GM21526 (cell line): ENCODE results near the gene TMEM98.
"Not testable (repeated sequence)": the region's sequence is repeated elsewhere in the genome, so short reads cannot be mapped to it uniquely, and the experiment has no call there.

Experiments
- ATAC-seq: cut with Tn5 transposase; IDR thresholded peaks from one replicate; pipeline ENCODE4 v1.9.1; 2021; ENCODE audit warnings: moderate library complexity; ENCODE audit not compliant: unreplicated experiment, low FRiP score

The TMEM98 gene

DNA sequence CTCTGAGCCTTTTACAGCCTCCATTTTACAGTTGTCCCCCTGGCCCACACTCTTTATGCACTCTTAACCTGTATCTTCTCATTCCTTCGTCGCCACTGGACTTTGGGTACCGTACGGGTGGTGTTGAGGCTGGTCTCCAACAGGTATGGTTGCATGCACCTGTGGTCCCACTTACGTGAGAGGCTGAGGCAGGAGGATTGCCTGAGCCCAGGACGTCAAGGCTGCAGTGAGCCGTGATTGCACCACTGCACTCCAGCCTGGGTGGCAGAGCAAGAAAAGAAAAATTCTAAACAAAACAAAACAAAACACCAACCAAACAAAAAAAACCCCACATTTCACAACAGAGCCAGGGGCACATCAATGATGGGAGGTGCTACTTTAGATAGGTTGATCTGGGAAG lies 14.4 kb upstream of the TMEM98 start:
- no peak for ATAC-seq

DNA sequence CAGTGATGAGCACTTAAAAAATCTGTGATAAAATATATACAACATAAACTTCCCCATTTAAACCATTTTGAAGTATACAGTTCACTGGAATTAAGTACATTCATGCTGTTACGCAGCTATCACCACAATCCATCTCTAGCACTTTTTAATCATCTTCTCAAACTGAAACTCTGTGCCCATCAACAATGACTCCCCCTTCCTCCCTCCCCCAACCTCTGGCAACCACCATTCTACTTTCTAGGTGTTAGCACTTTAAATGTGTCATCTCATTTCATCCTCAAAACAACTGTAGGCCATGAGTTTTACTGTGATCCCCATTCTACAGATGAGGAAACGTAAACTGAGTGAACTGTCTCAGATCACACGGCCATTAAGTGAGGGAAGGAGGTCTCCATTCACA lies 13.8 kb upstream of the TMEM98 start:
- no peak for ATAC-seq

DNA sequence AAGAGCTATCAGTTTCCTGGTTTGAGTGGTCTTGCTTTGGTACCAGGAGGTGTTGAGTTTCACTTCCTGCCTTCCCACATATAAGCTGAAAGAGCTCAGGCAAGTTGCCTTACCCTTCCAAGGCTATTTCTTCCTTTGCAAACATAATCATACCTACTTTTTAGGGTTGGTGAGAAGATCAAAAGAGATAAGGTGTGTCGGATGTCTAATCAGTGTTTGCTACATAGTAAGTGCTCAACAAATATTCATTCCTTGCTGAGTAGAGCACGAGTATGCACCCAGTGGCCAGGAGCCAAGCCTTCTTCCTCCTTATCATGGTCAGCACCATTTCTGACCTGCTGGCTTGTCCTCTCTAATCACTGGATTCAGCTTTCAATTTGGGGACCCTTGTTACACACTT lies 12.7 kb upstream of the TMEM98 start:
- ATAC-seq, result no peak

DNA sequence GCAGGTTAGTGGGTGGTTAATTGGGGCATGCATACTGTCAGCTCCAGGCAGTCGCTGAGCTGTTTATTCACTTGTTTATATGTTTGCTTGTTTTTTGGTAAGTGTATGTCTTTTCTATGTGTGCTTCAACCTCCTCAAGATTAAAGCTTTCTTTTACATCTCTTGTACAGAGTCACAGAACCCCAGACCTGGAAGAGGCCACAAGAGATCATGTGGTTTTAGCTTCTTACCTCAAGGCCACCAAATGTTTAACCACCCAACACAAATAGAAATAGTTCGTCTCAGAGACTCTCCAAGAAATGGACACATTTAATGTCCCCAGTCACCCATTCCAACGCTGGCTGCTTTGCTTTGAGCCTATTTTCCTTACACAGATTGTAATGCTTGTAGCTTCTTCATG lies 11.8 kb upstream of the TMEM98 start:
- ATAC-seq, result no peak

DNA sequence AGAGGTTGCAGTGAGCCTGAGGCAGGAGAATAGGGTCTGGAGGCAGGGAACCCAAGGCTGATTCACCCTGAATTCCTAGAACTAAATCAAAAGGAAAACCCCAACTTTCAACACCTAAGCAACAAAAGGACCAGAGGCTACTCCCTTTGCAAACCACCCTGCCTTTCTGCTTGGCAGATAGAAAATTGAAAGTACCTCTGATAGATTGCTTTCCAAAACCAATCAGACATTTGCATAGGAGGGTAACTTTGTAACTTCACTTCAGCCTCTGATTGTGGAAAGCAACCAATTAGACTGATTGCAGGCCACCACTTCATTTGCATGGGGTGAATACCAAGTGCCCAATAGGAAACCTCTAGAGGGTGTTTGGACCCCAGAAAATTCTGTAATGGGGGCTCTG lies 10.9 kb upstream of the TMEM98 start:
- ATAC-seq, result no peak

DNA sequence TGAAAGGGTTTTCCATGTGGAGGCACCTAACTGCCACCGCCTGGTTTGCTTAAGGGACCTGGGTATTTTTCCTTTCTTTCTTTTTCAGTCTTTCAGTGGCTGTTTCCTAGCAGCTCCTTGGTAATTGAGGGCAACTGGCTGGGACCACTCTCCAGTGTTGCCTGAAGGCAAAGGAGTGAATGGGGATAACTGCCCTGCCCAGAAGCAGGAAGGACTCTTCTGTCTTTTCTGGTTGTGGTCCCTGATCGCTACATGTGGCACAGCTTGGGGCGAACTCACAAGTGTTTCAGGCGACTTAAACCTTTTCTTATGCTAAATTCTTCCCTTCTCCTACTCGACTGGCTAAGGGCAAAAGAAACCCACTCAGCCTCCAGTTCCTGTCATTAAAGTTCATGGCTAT lies 10.1 kb upstream of the TMEM98 start:
- no peak for ATAC-seq

DNA sequence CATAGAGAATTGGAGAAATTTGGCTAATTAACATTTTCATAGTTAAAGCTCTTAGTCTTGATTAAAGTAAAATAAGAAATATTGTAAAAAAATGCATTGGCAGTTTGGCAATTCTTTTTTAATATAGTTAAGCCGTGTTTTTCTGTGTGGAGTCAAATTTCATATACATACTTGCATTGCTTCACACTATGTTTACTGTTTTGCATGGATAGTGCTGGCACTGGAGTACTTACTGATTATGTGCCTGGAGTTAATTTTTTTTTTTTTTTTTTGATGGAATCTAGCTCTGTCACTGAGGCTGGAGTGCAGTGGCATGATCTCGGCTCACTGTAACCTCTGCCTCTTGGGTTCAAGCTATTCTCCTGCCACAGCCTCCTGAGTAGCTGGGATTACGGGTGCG lies 8.1 kb upstream of the TMEM98 start:
- ATAC-seq, result not testable (repeated sequence)

DNA sequence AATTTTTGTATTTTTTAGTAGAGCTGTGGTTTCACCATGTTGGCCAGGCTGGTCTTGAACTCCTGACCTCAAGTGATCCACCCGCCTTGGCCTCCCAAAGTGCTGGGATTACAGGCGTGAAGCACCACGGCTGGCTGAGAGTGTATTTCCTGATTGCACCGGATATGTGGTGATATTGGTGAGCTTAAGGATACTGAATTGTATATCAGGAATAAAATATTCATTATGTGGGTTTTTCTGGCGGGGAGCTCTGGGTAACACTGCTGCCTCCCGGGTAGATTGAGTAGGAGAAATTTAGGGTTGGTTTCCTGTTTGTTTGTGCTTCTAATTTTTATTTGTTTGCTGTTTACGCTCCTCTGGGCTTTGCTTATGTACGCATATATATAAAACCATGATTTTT lies 7.7 kb upstream of the TMEM98 start:
- no peak for ATAC-seq

DNA sequence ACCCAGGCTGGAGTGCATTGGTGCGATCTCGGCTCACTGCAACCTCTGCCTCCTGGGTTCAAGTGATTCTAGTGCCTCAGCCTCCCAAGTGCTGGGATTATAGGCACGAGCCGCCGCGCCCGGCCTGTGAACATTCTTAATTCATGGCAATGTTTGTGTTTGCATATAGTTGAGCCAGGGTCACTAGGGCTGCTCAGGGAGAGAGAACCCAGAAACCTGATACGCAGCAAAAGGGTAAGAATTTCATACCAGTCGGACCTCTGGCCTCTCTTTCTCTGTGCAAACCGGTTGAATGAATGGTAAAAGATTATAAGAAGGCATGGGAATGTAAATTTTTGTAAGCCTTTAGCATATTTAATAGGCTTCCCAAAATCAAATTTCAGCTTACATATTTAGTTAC lies 6.9 kb upstream of the TMEM98 start:
- no peak for ATAC-seq

DNA sequence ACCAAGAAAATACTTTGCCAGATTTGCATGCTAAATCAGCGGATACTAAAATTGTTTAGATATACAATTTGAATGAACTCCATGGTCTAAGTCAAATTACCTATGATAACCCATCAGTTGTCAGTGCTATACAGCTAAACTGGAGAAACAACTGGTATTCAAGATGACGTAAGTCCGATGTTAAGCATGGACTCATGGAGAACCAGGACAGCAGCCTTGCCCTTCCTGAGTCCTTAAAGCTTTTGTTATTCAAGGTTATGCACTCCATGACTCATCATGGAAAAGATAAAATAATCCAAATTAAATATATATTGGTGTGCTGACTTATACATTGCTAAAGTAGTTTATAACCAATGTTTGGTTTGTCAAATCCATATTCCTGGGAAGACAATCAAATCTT lies 4.0 kb upstream of the TMEM98 start:
- ATAC-seq, result not testable (repeated sequence)

DNA sequence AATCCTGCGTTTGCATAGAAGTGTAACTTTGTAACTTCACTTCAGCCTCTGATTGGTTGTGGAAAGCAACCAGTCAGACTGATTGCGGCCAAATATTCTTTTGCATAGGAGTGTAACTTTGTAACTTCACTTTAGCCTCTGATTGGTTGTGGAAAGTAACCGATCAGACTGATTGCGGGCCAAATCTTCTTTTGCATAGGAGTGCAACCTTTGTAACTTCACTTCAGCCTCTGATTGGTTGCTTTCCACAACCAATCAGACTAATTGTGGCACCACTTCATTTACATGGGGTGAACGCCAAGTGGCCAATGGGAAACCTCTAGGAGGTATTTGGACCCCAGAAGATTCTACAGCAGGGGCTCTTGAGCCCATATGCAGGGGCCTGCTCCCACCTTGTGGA lies 1.8 kb upstream of the TMEM98 start:
- no peak for ATAC-seq

DNA sequence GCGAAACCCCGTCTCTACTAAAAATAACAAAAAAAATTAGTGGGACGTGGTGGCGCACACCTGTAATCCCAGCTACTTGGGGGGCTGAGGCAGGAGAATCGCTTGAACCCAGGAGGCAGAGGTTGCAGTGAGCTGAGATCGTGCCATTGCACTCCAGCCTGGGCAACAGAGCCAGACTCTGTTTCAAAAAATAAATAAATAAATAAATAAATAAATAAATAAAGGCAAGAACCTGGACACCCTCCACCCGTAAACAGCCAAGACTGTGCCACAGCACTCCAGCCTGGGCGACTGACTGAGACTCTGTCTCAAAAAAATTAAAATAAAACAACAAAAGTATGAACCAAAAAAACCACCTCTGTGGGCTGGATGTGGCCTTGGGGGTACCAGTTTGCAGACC lies 1.2 kb upstream of the TMEM98 start:
- ATAC-seq, result not testable (repeated sequence)

DNA sequence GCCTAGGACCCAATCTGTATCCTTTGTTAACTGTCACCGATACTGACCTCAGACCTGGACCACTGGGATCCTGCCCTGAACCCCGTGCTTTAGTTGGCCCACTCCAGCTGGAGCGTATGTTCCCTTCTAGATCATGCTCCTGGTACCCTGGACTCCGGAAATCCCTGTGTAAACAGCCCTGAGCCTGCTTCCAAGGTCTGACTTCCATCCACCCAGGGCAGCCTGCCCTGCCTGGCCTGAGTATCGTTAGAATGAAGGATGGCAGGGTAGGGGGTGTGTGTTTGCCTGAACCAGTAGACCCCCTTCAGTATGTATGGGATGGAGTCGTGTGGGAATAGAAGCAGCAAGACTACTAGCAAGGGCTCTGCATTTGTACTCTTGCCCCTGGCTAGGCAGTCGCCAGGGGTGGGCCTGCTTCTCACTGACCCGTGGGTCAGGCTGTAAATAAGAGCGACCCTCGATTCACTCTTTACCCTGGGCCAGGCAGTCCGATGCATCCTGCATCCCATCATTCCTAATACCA lies 691 bp upstream of the TMEM98 start:
- no peak for ATAC-seq

DNA sequence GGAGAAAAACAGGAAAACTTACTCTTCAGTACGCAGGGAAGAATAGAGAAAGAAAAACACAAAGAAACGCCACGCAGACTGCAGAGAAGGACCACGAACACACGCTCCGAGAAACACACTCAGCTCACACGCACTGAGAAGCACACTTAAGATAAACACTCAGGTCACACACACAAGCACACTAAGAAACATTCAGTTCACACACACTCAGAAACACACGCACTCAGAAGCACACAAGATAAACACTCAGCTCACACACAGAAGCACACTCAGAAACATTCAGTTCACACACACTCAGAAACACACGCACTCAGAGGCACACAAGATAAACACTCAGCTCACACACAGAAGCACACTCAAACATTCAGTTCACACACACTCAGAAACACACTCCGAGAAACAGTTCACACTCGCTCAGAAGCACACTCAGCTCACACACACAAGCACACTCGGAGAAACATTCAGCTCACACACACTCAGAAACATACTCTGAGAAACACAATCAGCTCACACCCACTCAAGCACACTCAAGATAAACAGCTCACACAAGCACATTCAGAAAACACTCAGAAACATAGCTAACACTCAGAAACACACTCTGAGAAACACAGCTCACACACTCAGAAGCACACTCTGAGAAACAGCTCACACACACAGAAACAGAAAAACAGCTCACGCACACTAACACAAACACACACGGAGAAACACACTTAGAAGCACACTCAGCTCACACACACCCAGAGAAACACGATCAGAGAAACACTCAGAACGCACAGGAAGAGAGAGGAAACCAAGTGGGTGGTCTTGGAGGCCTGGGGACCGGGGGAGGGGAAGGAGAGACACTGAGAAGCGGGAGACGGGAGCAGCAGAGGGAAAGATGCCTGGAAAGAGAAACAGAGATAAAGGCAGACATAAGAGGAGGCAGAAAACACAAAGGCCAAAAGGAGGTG lies 908 bp downstream of the TMEM98 start:
- no peak for ATAC-seq

DNA sequence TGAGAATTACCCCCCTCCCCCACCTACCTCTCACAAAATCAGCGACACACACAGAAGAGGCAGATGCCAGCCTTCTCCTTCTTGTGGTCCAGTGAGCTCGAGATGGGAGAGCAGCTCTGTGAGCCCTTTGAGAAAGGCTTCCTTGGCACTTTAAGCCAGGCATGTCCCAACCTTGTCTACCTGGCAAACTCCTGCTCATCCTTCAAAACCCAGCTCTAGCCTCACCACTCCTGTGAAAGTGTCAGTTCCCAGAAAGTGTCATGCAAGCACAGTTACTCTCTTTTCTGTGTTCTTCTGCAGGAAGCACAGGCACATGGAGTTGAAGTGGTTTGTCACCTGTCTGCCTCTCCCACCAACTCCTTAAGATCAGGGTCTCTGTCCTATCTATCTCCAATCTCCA lies 1.6 kb downstream of the TMEM98 start:
- no peak for ATAC-seq

DNA sequence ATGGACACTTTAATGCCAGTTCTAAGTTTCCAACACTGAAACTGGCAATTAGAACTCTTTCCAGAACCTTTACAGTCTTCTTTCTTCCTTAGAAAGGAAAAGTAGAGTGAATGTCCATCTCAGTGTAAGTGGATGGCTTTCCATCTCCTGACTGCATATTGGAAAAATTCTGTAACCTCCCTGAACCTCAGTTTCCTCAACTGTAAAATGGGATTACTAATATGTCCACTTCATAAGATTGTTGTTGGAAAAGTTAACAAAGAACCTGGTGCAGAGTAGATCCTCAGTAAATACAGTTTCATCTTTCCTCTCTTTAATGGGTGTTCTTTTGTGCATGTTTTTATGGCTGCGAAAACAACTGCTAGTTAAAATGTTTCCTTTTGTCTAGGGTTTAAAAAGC lies 2.6 kb downstream of the TMEM98 start:
- ATAC-seq, result no peak

DNA sequence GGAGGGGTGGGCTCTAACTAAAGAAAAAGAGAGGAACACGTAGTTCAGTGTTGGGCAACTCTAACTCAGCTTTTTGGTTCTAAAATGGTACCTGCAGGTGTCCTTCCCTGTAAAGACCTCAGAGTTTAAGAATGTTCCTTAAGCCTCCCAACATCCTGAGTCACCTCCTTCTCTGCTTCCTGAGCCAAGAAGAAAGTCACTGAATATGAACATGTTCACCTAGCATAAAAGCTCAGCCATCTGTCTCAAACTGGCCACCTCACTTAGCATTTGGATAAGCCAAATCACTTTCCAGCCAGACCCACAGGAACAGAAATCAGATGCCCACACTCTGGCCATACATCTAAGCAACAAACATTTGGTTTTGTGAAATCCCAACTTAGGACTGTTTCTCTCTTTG lies 3.7 kb downstream of the TMEM98 start:
- ATAC-seq, result no peak

DNA sequence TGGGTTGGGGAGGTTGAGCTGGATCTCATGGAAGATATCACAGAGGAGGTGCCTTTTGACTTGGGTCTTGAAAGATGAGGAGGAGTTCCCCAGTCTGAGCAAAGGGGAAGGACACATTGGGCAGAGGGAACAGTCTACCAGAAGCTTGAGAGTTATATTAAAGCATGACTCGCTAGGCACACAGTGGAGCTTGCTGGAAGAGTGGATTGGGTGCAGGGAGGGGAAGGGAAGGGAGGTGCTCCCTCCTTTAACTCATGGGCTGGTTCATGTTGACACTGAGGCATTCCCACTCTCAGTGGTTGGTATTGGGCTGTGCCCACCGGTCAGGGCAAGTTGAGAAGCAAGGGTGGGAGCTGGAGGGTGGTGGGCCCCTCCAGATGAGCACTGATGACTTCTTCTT lies 5.9 kb downstream of the TMEM98 start:
- no peak for ATAC-seq

DNA sequence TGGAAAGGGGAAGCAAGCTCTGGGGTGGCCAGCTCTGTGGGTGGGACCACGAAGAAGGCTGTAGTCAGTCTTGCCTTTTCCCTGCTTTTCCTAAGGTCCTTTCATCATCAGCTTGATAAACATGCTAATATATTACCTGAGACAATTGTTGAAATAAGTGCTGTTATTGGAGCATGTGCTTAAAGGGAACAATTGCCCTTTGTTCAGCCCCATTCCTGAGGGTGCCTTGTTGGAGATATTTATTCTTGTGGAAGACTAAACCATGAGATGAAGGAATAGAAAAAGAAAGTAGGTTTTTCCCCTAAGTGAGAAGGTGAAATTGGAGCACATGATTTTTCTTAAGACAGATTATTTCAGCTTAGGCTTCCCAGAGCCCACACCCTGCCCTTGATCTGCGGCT lies 7.8 kb downstream of the TMEM98 start:
- ATAC-seq, result no peak

DNA sequence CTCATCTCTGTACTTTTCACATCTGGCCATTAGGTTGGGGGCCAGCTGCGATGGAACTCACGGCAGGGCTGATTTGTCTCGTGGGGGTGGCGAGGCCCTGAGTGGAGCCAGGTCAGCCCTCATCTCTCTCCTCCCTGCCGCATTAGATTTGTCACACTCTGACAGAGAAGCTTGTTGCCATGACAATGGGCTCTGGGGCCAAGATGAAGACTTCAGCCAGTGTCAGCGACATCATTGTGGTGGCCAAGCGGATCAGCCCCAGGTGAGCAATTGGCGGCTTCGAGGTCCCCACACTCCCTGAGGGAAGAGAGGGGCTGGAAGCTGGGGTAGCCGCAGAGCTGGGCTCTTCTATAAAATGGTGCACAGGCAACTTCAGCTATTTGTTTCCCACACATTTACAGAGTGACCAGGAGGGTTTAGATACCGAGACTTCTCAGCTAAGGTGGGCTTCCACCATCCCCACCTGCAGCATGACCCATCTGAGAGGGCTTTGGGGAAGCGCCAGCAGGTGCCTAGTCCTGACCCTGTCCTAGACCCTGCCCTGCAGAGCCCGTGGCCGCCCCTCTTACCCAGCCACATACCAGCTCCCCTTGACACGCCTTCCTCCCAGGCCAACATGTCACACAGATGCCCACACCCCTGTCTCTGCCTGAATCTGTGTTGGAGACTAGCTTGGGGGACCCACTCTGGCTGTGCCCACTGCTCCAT lies 8.4 kb downstream of the TMEM98 start:
- no peak for ATAC-seq

DNA sequence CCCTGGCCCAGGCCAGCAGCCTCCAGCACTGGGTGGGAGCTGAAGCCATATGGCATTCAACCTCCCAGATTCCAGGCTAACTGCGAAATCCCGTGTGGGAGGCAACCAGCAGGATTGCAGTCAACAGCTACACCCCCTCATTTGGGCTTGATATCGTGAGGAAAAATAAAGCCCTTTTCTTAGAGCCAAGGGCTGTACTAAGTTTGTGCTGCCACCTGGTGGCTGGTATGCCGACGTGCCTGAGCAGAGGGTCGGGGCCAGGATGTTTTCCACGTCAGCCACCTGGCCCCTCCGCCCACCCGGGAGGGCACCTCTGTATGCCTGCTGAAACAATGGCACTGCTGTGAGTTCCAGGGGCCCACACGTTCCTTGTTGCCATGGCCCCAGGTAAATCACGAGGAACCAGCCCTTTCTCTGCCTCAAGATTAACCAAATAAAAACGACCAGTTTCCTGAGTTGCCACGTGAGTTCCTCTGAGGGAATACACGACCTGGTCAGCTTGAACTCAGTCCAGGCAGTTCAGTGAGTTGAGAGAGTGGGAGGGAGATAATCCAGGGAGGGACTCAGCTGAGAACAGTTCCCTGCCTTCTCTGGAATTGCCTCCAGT lies 9.0 kb downstream of the TMEM98 start:
- ATAC-seq, result no peak
